Measurements from ENCODE around the gene HNRNPUL1.

HNRNPUL1 gene

DNA sequence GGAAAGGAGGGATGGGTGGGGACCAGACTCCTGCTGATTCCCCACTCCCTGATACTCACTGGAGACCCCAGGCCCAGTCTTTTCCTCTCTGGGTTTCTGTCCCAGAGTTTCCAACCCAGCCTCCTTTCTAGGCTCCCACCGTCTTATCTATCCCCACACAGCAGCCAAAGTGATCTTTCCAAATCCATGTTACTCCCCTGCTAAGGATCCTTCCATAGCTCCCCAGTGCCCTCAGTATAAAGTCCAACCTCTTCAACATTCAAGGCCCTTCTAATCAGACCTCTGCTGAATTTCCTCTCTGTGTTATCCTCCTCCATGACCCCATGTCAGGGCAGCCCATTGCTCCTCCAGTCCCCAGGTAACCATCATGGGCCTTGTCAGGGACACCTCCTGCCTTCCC is 90.9 kb downstream of the HNRNPUL1 start:
- no peak for ATAC-seq

DNA sequence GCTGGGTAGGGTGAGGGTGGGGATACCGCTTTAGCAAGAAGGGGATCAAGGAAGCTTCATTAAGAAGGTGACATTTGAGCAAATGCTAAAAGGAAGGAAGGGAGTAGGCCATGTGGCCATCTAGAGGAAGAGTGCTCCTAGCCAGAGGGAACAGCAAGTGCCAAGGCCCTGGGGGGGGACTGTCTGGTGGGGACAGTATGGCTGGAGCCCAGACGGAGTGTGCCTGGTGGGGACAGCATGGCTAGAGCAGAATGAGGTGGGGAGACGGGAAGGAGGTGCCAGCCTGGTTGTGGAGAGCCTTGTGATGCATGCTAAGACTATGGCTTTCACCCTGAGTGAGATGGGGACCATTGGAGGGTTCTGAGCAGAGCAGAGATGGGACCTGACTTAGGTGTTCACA is 91.6 kb downstream of the HNRNPUL1 start:
- no peak for ATAC-seq

DNA sequence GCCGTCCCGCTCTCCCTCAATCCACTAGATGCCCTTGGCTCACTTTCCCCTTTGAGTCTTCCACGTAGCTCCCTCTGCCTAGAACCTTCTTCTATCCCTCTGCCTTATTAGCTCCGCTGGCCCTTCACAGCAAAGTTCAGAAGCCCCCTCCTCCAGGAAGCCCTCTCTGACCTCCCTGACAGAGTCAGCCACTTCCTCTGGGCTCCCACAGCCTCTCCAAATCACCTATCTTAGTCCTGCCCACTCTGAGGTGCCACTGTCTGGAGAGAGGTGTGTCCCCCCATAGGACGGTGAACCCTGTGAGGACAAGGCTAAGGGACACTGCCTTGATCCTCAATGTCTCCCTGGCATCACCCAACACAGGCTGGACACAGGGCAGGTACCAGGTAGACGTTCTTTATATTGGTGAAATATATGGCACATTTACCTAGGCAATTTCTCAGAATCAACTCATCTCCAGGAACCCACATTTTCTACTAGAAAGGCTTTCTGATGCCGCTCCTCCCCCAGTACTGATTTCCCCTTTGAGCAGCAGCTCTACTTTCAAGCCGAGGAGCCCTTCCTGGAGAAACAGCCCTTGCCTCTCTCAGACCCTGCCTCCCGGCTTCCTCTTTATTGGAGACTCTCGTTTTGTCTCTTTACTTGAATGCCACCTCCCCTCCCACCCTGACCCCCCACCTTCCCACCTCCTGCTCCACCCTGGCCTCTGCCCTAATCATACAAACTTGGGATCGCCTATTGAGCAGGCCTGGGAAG is 93.0 kb downstream of the HNRNPUL1 start:
- no peak for ATAC-seq
